Activated CD8-positive, alpha-beta memory T cell treated with anti-CD3 and anti-CD28 coated beads for 36 hours (primary cell): ENCODE data around the gene TFAP2B. TPM values are rescaled to one million over a fixed set of nuclear protein-coding genes. Genes with fewer than 3 reads are reported as not detected.

Experiments used
- CTCF ChIA-PET: fragments of 350-600 bp; sonication (Branson Sonifier 250); formaldehyde crosslinking; loops from one replicate; lab custom pipeline; 2021; ENCODE audit warnings: antibody characterized with exemption; lab: Charles Lee
- POLR2A ChIA-PET: fragments of 350-600 bp; sonication (Branson Sonifier 250); formaldehyde crosslinking; loops from one replicate; lab custom pipeline; 2021; ENCODE audit warnings: antibody characterized with exemption; lab: Charles Lee
- total RNA-seq, 2 experiments: library from RNA; stranded (reverse); gene quantifications; one replicate each; pipeline ENCODE4 v1.2.3, GENCODE V29; 2021

The TFAP2B gene
- total RNA-seq, 2 experiments from 2014 or later, result not detected

DNA sequence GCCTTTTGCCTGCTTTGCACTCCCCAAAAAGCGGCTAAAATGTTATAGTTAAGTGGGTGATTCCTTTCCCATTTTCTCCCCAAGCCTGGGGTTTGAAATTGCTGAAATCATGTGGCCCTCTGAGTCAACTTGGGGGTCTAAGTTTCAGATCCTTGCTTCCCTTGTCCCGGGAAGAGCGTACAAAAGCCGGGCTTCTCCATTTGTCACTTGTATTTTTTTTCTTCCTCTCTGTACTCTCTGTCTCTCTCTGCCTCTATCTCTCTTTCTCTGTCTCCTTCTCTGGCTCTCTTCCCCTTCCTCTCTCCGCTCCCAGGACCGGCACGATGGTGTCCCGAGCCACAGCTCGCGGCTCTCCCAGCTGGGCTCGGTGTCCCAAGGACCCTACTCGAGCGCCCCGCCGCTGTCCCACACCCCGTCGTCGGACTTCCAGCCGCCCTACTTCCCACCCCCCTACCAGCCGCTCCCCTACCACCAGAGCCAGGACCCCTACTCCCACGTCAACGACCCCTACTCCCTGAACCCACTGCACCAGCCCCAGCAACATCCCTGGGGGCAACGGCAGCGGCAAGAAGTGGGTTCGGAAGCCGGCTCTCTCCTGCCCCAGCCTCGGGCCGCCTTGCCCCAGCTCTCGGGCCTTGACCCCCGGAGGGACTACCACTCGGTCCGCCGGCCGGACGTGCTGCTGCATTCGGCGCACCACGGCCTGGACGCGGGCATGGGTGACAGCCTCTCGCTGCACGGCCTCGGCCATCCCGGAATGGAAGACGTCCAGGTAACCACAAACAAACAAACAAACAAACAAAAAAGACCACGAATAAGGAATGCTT lies 4.6 kb downstream of the TFAP2B start:
- ChIA-PET CTCF (no interaction called here), POLR2A (no interaction called here)

DNA sequence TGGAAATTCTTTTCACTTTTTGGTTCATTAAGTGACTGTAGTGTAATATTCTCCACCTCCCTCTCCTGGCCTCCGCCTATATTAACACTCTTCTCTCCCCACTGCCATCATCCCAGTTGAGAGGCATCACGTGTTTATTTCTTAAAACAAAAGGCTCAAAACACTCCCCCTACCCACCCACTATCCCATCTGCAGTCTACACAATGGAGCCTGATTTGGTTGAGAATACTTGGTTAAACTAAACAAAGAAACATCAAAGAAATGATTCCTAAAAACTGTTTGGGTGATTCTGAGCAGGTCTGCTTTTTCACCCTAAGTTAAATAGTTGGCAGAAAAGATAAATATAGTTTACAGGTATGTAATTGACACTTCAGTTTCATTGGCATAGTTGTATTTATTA lies 5.9 kb downstream of the TFAP2B start:
- CTCF ChIA-PET, result no interaction called here
- POLR2A ChIA-PET, result no interaction called here

- POLR2A ChIA-PET, result no interaction called here
- CTCF ChIA-PET, result no interaction called here
Observed at GRCh38 chr6:50825375-50826036, 6.8 kb downstream of the TFAP2B start.

DNA sequence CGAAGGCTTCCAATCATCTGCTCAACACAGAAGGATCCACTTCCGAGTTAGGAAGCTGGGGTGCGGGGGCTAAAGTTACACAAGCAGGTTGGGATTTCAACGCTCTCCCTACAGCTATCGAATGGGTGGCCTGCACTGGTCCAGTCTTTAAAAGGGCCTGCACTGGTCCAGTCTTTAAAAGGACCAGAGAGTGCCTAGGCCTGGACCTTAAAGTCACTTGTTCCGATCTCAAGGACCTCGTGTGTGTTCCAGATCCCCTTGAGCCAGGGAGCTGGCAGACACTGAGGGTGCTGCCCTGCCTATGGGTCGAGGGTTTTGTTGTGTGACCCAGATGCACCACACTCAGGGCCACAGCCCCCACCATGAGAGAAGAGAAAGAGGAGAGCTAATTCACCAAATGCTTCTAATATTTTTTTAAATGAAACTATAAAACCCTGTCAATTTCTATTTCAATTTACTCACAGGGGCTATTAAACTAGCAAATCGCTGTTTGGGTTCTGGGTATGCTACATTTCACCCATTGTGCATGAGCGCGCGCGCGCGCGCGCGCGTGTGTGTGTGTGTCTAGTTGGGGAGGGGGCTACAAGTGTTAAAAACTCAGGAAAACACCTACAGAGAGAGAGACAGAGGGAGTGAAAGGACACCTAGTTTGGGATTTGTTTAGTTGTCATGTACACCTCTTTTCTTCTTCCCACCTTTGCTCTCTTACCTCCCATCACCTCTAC lies 7.5 kb downstream of the TFAP2B start:
- ChIA-PET POLR2A (no interaction called here), CTCF (no interaction called here)

DNA sequence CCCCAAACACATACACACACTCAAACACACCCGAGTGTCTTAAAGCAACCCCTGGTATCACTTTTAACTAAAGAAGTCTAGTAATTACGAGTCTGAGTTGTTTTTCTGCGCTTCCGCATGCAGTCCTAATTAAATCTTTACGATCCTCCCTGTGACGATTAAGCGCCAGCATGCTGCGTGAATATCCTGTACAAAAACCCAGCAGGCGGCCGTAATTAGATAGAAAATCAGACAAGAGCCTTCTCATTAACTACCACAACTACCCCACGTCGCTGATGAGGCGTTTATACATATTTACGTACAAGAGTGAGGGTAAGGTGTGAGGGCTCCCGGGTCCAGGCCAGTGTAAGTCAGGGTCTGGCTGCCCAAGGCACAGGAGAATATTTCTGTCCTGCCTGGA lies 8.1 kb downstream of the TFAP2B start:
- ChIA-PET POLR2A (no interaction called here), CTCF (no interaction called here)

GRCh38 chr6:50829049-50829448 lies 10.4 kb downstream of the TFAP2B start:
- POLR2A ChIA-PET, result no interaction called here
- CTCF ChIA-PET, result no interaction called here

DNA sequence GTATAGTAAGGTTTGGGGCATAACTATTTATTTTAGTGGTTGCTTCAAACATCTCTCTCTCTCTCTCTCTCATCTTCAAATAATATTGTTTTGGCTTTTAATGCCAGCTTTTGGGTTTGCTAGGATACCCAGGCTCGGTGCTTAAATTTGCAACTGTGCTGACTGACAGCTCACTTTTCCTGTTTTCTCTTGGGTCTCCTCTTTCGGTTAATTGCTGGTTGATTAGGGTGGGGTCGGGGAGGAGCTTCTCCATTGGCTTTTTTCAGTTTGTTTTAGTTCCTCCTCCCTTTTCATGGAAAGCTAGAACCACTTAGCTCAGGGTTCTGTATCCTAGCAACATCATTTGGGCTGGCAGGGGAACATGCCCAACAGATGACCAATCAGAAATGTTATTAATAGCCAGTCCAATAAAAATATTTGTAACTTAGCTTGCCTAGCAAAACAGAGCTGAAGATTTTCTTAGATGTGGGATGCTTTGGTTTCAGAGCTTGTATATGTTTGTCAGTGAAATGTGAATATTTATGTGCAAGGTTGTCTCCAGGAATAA lies 11.3 kb downstream of the TFAP2B start:
- ChIA-PET CTCF (no interaction called here), POLR2A (no interaction called here)

GRCh38 chr6:50831186-50831585 lies 12.5 kb downstream of the TFAP2B start:
- POLR2A ChIA-PET, result no interaction called here
- CTCF ChIA-PET, result no interaction called here

DNA sequence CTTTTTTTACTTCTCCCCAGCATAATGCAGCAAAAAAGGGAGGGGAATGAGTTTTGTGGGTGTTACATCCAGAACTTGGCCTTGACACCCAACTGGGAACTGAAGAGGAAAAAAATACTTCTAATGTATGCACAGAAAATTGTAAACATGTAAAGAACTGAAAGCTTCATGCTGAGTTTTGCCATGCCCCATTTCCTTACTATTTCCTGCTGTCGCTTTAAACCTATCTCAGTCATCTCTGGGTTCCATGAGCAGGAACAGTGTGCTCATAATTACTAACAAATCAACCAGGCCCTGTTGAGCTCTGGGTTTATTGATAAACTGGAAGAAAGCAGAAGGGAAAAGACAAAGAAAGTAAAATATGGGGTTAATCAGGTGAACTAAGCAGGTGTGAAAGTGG lies 14.2 kb downstream of the TFAP2B start:
- POLR2A ChIA-PET, result no interaction called here
- CTCF ChIA-PET, result no interaction called here

- POLR2A ChIA-PET, result no interaction called here
- CTCF ChIA-PET, result no interaction called here
Observed at GRCh38 chr6:50834929-50835410, 16.3 kb downstream of the TFAP2B start.

DNA sequence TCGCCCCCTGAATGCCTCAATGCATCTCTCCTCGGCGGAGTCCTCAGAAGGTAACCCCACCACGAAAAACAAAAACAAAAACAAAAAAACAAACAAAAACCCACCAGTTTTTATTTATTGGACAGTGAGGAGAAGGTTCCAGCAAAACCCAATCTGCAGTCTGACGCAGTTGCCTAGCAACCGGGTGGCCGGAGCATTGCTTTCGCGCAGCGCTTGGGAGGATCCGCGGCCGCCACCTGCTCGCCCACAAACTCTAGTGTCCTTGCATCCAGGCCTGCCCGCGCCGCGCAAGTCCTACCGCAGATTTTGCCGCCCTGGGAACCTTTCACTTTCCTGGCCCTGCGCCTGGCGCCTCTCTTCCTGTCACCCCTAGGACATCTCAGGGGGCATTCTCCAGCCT lies 17.6 kb downstream of the TFAP2B start:
- POLR2A ChIA-PET, result no interaction called here
- CTCF ChIA-PET, result no interaction called here

DNA sequence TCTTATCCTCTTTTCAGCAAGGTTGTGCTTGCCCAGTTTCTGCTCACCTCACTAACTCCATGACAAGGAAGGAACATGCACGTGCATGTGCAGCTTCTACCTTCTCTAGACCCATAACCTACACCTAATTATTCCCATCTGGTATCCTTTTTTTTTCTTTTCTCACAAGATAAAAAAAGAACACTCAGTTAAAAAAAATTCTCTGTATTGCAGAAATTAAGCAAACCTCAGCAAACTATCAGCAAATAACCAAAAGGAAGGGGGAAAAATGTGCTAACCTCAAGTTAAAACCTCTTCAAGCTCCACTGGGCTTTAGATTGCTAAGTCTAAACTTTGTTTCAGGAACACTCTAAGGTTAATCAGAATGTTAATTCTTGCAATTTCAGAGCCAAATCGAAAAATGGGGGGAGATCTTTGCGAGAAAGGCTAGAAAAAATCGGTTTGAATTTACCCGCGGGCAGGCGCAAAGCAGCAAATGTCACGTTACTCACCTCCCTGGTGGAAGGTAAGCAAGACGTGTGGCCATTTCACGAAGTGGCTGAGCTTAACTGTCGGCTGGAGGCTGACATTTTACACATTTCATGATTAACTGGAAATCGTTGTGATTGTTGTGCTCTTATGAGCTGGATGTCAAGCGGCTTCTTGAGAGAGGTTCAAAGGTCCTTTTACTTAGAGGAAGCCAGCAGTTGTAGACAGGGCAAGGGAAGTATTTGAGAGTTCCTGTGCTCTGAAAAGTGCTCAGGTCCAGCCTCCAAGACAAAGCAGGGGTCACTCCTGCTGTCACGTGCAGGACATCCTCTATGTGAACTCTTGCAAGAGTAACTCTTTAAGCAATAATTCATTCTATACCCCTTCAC lies 19.1 kb downstream of the TFAP2B start:
- POLR2A ChIA-PET, result no interaction called here
- CTCF ChIA-PET, result no interaction called here

DNA sequence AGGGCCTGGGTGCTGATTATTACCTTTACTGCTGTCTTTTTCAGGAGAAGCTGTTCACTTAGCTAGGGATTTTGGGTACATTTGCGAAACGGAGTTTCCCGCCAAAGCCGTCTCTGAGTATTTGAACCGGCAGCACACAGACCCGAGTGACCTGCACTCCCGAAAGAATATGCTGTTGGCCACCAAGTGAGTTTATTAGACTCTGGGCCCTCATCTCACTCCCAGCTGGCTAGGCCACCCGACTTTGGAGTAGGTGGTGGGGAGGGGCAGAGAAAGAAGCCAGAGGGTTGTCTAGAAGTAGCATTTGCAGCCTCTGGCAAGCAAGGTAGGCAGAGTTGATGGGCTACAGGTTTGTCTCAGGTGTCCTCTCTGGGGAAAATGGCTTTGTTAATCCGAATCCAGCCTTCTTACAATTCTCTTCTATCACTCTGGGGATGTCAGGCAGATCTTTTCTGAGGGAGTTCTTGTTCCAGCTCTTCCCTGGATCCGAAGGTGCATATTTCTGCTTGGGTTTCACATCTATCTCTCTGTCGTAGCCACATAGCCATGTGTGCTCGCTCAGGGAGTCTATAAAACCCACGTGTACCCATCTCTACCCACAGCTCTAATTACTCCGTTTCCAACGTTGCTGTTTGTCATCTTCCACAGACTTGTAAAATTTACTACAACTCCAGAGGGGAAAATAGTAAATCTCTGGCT lies 21.6 kb downstream of the TFAP2B start:
- ChIA-PET POLR2A (no interaction called here), CTCF (no interaction called here)

- ChIA-PET CTCF (no interaction called here), POLR2A (no interaction called here)
Observed at GRCh38 chr6:50840811-50841192, 22.1 kb downstream of the TFAP2B start.

DNA sequence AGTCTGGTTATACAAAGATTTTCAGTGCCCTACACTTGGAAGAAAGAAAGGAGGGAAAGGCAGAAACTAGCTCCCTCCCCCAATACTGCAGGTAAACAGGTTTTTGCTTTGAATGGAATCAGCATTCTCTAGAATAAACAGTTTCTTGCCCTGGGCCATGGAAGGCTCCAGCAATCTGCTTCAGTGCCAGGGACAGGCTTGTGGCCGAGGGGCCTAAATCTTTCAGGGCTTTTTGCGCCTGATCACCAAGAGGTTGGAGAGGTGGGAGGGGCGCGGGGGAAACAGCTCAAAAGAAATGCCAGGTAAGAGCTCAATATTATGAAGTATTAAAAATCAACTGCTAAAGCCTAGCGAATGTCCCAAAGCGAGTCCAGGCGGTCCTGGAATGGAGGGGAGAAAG lies 23.8 kb downstream of the TFAP2B start:
- ChIA-PET POLR2A (no interaction called here), CTCF (no interaction called here)

- POLR2A ChIA-PET, result no interaction called here
Observed at GRCh38 chr6:50842861-50843384, 24.3 kb downstream of the TFAP2B start.

DNA sequence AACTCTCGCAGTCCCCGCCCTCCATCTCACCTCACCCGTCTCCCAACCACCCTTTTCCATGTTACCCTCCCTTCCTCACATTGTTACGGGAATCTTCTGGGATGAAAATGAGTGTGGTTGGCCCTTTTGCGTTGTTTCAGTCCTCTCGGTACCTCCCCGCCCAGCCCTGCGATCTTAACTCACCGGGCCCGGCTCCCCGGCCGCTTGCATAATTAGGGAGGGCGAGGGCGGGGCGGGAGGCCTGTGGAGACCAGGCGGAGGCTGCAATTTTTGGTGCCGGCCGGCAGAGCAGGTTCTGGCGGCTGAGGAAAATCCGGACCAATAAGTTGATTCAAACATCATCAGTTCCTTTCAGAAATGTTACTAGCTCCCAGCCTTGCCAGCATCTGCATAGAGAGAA lies 25.2 kb downstream of the TFAP2B start:
- POLR2A ChIA-PET, result no interaction called here
- CTCF ChIA-PET, result no interaction called here

More at GRCh38 chr6:50842861-50843384, 24.3 kb downstream of the TFAP2B start:
- CTCF ChIA-PET, result no interaction called here

- ChIA-PET CTCF (interaction anchor here (0.6 kb wide), 1 partner anchor 201 kb away, joined by 3 read pairs; no protein-coding TSS in a partner anchor), POLR2A (no interaction called here)
Observed at GRCh38 chr6:50845499-50846143, 26.9 kb downstream of the TFAP2B start.
